ENCODE data around the gene C17orf67. TPM values are rescaled to one million over a fixed set of nuclear protein-coding genes. Genes with fewer than 3 reads are reported as not detected.

The C17orf67 gene
- total RNA-seq, 1 donor from 2014 or later: 4.2 TPM

DNA sequence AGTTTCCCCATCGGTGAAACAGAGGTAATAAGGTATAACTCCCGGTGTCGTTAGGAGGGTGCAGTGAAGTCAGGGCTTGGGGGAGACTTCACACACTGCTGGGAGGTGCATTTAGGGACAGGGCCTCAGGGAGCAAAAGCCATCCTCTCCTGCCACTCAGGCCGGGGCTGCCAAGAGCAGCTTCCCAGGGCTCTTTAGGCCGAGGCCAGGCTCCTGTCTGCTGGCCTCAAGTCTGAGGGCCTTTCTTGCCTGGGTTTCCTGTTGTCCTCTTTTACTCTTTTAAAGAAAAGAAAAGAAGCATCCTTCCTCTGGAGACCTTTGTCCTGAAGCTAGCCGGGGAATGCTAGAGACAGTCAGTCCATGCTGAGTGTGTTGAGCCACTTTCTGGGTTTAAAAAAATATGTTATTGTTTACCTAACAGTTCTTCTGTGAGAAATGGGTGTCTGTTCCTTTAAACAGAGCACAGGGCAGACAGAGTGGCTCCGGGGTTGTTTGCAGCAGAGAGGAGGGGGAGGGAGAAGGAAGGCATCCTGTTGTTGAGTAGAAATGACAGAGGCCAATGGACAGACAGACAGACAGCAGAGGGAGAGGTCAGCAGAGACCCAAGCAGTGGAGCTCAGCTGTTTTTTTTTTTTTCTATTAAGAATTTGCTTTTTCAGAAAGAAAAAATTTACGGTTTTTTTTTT lies 79.1 kb downstream of the C17orf67 start:
- no peak overlapping the region for H3K27ac Mint-ChIP-seq
- peaks cover 9% of the 10 kb centered on the region for H3K4me1 Mint-ChIP-seq (ENCODE audit: low read depth)
- no peak overlapping the region for H3K4me3 Mint-ChIP-seq (ENCODE audit: low read depth)
- no peaks in the 10 kb centered on the region for H3K27me3 Mint-ChIP-seq (ENCODE audit: low read depth)
- intact Hi-C loops (cut with micrococcal nuclease): no loop called here
- H3K9me3 Mint-ChIP-seq: no peaks in the 10 kb centered on the region
- DNase-seq (ENCODE audit: low spot score): no peak
- H3K36me3 Mint-ChIP-seq (ENCODE audit: low read depth): no peaks in the 10 kb centered on the region

DNA sequence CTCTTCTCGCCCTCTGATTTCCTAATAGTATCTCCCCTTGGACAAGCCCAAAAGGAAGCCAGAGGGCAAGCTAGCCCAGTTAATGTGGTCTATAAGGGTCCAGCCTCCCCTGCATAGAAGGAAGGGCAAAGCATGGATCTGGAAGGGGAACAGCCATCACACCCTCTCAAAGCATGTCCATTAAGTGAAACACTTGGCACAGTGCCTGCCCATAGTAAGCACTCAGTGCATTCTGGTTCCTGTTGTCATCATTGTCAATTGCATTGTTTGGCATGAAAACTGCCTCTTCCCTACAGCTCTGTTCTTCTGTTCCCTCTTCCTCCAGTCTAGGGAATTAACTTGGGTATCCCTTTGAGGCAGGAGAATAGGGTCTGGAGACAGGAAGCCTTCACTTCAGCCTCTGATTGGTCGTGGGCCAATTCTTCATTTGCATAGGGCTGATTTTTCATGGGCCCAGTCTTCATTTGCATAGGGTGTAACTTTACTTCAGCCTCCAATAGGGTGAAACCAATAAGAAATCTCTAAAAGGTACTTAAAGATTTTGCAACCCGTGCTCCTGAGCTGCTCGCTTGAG lies 81.4 kb downstream of the C17orf67 start:
- H3K36me3 Mint-ChIP-seq (ENCODE audit: low read depth): no peaks in the 10 kb centered on the region
- intact Hi-C loops (cut with micrococcal nuclease): no loop called here
- no peak overlapping the region for H3K4me3 Mint-ChIP-seq (ENCODE audit: low read depth)
- no peaks in the 10 kb centered on the region for H3K27me3 Mint-ChIP-seq (ENCODE audit: low read depth)
- H3K4me1 Mint-ChIP-seq (ENCODE audit: low read depth): peaks cover 9% of the 10 kb centered on the region
- H3K27ac Mint-ChIP-seq: no peak overlapping the region
- no peak for DNase-seq (ENCODE audit: low spot score)
- no peaks in the 10 kb centered on the region for H3K9me3 Mint-ChIP-seq

DNA sequence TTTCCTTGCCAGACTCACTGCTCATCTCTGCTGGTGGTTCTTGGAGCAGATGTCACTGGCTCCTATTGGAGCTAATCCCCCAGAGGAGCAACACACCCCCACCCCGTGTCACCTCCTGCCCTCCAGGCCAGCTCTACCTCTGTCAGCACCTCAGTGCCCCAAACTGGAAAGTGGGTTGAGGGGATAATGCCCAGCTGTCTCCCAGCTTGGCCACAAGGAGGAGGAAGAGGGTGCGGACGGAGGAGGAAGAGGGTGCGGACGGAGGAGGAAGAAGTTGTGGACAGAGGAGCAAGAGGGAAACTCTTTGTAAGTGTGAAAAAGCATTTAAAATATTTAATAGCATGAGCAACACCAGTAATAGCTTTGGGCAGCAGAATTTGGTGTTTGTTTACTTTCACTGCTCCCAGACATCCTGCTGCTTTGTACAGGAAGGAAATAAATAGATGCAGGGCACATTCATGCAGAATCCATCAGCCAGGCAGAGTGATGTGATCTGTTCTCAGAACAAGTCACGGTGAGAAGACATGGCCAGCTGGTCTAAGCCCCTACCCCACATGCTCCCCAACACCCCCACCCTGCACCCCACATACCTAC lies 82.5 kb downstream of the C17orf67 start:
- H3K4me3 Mint-ChIP-seq (ENCODE audit: low read depth): no peak overlapping the region
- H3K9me3 Mint-ChIP-seq: no peaks in the 10 kb centered on the region
- peaks cover 9% of the 10 kb centered on the region for H3K4me1 Mint-ChIP-seq (ENCODE audit: low read depth)
- intact Hi-C loops (cut with micrococcal nuclease): no loop called here
- no peaks in the 10 kb centered on the region for H3K27me3 Mint-ChIP-seq (ENCODE audit: low read depth)
- no peak overlapping the region for H3K27ac Mint-ChIP-seq
- no peaks in the 10 kb centered on the region for H3K36me3 Mint-ChIP-seq (ENCODE audit: low read depth)
- DNase-seq (ENCODE audit: low spot score): no peak

DNA sequence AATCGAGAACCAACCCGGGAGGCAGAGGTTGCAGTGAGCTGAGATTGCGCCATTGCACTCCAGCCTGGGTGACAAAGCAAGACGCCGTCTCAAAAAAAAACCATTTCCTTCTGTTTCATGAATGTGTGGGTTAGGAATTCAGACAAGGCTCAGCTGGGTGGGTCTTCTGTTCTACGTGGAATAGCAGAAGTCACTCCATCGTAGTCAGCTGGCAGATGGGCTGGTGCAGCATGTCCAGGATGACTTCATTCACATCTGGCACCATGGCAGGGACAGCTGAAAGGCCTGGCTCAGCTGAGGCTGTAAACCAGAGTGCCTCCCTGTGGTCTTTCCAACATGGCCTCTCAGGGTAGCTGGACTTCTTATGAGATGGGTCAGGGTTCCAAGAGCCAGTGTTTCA lies 89.0 kb downstream of the C17orf67 start:
- no peaks in the 10 kb centered on the region for H3K4me1 Mint-ChIP-seq (ENCODE audit: low read depth)
- H3K27ac Mint-ChIP-seq: no peak overlapping the region
- intact Hi-C loops (cut with micrococcal nuclease): no loop called here
- H3K27me3 Mint-ChIP-seq (ENCODE audit: low read depth): peaks cover 17% of the 10 kb centered on the region
- no peak for DNase-seq (ENCODE audit: low spot score)
- no peaks in the 10 kb centered on the region for H3K36me3 Mint-ChIP-seq (ENCODE audit: low read depth)
- H3K4me3 Mint-ChIP-seq (ENCODE audit: low read depth): no peak overlapping the region
- H3K9me3 Mint-ChIP-seq: no peaks in the 10 kb centered on the region

DNA sequence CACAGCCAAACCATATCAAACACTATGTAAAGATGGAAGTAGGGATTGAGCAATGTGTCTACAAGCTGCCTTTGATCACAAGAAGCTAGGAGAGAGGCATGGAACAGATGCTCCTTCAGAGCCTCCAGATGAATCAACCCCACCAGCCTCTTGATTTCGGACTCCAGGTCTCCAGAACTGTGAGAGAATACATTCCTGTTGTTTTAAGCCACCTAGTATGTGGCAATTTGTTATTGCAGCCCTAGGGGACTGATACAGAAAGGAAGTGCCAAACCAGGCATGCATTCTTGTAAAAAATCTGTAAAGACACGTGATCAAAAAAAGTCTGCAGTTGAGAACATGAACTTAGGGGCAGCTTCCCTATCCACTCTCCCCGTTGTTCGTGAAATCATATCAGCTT lies 91.1 kb downstream of the C17orf67 start:
- no peaks in the 10 kb centered on the region for H3K4me1 Mint-ChIP-seq (ENCODE audit: low read depth)
- no peak overlapping the region for H3K4me3 Mint-ChIP-seq (ENCODE audit: low read depth)
- no peaks in the 10 kb centered on the region for H3K9me3 Mint-ChIP-seq
- intact Hi-C loops (cut with micrococcal nuclease): no loop called here
- no peak overlapping the region for H3K27ac Mint-ChIP-seq
- H3K27me3 Mint-ChIP-seq (ENCODE audit: low read depth): peaks cover 24% of the 10 kb centered on the region
- no peaks in the 10 kb centered on the region for H3K36me3 Mint-ChIP-seq (ENCODE audit: low read depth)
- DNase-seq (ENCODE audit: low spot score): no peak

Other genes starting within 250 kb of the C17orf67 start
- gene NOG, start 240.2 kb downstream of the C17orf67 start, total RNA-seq: not detected in 2 replicates
- gene DGKE, start 231 bp upstream of the C17orf67 start, total RNA-seq: 26.5 and 28.9 TPM in 2 replicates
- 76.5 and 85.9 TPM in 2 replicates for gene TRIM25, start 80.1 kb upstream of the C17orf67 start, total RNA-seq
- 20.3 and 23.1 TPM in 2 replicates for gene COIL, start 127.1 kb upstream of the C17orf67 start, total RNA-seq
- 15.8 and 18.1 TPM in 2 replicates for gene SCPEP1, start 144.2 kb upstream of the C17orf67 start, total RNA-seq

All from activated T-helper 2 cell treated with anti-CD3 and anti-CD28 coated beads, Interferon-gamma antibody, Interleukin-2, Interleukin-4, amounts not matched to agents 10 μg/mL and 5 μg/mL and 100 μg/mL, durations not matched to agents 14 hours and 24 hours and 36 hours (primary cell).